ENCODE results near the gene GSN. TPM values are rescaled to one million over a fixed set of nuclear protein-coding genes. Genes with fewer than 3 reads are reported as not detected.
A peak's percentile ranks its signal among the peaks of the same experiment; 100 is the strongest.

Gene GSN
- total RNA-seq, 1 experiment from 2014 or later, result 278 TPM

- POLR2A ChIA-PET, result no interaction called here
- in situ Hi-C loops (cut with HindIII; ENCODE audit: low pct_unique_long_range_greater_than_20kb, low sequenced_read_pairs) (no loop called here), intact Hi-C loops (cut with micrococcal nuclease; ENCODE audit: unreplicated experiment) (no loop called here)
- peaks cover 53% of the 10 kb centered on the region for H3K4me1 ChIP-seq (ENCODE audit: control insufficient read depth, insufficient read depth, low read length)
- no peaks in the 10 kb centered on the region for H3K9me3 ChIP-seq (ENCODE audit: control insufficient read depth, insufficient read depth, low read depth, low read length)
- CTCF ChIA-PET, result no interaction called here
- no peaks in the 10 kb centered on the region for H3K36me3 ChIP-seq (ENCODE audit: control insufficient read depth, insufficient read depth, low read length)
- ATAC-seq (no peak), DNase-seq (ENCODE audit: low read depth, low spot score) (no peak)
- H3K27me3 ChIP-seq (ENCODE audit: control insufficient read depth, insufficient read depth, low read length), result no peaks in the 10 kb centered on the region
- H3K4me3 ChIP-seq (ENCODE audit: low read depth in 2 of 2, low read length in 2 of 2), result no peak overlapping the region
- H3K27ac ChIP-seq (ENCODE audit: low read length), result peak overlapping the region; percentile 91
- TF ChIP-seq SIN3A (IDR thresholded peaks at IDR 0.05; ENCODE audit: borderline replicate concordance, insufficient read depth, low read depth, low read length) (no peak), TCF7L2 (IDR thresholded peaks at IDR 0.05; ENCODE audit: low read depth, low read length) (no peak), CTCF (IDR thresholded peaks at IDR 0.05) (no peak), POLR2AphosphoS5 (IDR thresholded peaks at IDR 0.05; ENCODE audit: low read depth, low read length) (no peak)
- TF ChIP-seq, protein P1, sequence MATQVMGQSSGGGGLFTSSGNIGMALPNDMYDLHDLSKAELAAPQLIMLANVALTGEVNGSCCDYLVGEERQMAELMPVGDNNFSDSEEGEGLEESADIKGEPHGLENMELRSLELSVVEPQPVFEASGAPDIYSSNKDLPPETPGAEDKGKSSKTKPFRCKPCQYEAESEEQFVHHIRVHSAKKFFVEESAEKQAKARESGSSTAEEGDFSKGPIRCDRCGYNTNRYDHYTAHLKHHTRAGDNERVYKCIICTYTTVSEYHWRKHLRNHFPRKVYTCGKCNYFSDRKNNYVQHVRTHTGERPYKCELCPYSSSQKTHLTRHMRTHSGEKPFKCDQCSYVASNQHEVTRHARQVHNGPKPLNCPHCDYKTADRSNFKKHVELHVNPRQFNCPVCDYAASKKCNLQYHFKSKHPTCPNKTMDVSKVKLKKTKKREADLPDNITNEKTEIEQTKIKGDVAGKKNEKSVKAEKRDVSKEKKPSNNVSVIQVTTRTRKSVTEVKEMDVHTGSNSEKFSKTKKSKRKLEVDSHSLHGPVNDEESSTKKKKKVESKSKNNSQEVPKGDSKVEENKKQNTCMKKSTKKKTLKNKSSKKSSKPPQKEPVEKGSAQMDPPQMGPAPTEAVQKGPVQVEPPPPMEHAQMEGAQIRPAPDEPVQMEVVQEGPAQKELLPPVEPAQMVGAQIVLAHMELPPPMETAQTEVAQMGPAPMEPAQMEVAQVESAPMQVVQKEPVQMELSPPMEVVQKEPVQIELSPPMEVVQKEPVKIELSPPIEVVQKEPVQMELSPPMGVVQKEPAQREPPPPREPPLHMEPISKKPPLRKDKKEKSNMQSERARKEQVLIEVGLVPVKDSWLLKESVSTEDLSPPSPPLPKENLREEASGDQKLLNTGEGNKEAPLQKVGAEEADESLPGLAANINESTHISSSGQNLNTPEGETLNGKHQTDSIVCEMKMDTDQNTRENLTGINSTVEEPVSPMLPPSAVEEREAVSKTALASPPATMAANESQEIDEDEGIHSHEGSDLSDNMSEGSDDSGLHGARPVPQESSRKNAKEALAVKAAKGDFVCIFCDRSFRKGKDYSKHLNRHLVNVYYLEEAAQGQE (IDR thresholded peaks at IDR 0.05; ENCODE audit: insufficient read depth in 1 of 2, low read depth in 2 of 2, low read length in 1 of 2), result no peak
- BruUV-seq (replicated peaks), result no TSS peak
Measured at GRCh38 chr9:121296213-121297127, 28.5 kb downstream of the GSN start.

DNA sequence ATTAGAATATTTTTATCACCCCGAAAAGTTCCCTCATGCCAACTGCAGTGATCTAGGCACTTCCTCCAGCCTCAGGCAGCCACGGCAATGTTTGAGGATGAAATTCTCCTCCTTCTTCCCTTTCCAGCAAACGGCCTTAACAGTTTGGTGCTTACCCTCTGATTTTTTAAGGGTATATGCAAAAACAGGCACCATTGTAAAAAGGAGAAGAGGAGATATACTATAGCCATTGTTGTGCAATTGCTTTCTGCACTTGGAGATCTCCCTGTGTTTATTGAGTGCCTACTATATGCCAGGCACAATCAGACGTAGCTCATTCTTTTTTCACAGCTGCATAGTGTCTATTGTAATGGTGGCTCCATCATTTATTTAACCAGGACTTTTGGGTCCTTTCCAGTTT, 29.4 kb downstream of the GSN start:
- Histone ChIP-seq H3K9me3 (ENCODE audit: control insufficient read depth, insufficient read depth, low read depth, low read length) (no peaks in the 10 kb centered on the region), H3K4me3 (ENCODE audit: low read depth in 2 of 2, low read length in 2 of 2) (no peak overlapping the region), H3K4me1 (ENCODE audit: control insufficient read depth, insufficient read depth, low read length) (peaks cover 52% of the 10 kb centered on the region), H3K27me3 (ENCODE audit: control insufficient read depth, insufficient read depth, low read length) (no peaks in the 10 kb centered on the region), H3K27ac (ENCODE audit: low read length) (peak overlapping the region; percentile 91), H3K36me3 (ENCODE audit: control insufficient read depth, insufficient read depth, low read length) (no peaks in the 10 kb centered on the region)
- intact Hi-C loops (cut with micrococcal nuclease; ENCODE audit: unreplicated experiment), result no loop called here
- DNase-seq (ENCODE audit: low read depth, low spot score), result no peak
- BruUV-seq (replicated peaks), result no TSS peak
- TF ChIP-seq, protein P1 (IDR thresholded peaks at IDR 0.05; ENCODE audit: insufficient read depth in 1 of 2, low read depth in 2 of 2, low read length in 1 of 2), result no peak
- TF ChIP-seq TCF7L2 (IDR thresholded peaks at IDR 0.05; ENCODE audit: low read depth, low read length) (no peak), SIN3A (IDR thresholded peaks at IDR 0.05; ENCODE audit: borderline replicate concordance, insufficient read depth, low read depth, low read length) (no peak), CTCF (IDR thresholded peaks at IDR 0.05) (no peak), POLR2AphosphoS5 (IDR thresholded peaks at IDR 0.05; ENCODE audit: low read depth, low read length) (no peak)
- in situ Hi-C loops (cut with HindIII; ENCODE audit: low pct_unique_long_range_greater_than_20kb, low sequenced_read_pairs), result no loop called here
- ChIA-PET POLR2A (no interaction called here), CTCF (no interaction called here)
- no peak for ATAC-seq
